ENCODE measurements around the gene TLK2.

- TF ChIP-seq CTCF (tag by site-specific recombination; IDR thresholded peaks at IDR 0.05), result no peak
- no peak for TF ChIP-seq ATF2 (tag by site-specific recombination; IDR thresholded peaks at IDR 0.05; ENCODE audit: low read depth)
Observed at GRCh38 chr17:62597920-62598319, 119.3 kb downstream of the TLK2 start.

All from HEK293 (cell line).